ENCODE data around the gene IFNA2. TPM values are rescaled to one million over a fixed set of nuclear protein-coding genes. Genes with fewer than 3 reads are reported as not detected.
A peak's percentile ranks its signal among the peaks of the same experiment; 100 is the strongest.

Gene IFNA2
- total RNA-seq, 1 donor from 2014 or later, result not detected

DNA sequence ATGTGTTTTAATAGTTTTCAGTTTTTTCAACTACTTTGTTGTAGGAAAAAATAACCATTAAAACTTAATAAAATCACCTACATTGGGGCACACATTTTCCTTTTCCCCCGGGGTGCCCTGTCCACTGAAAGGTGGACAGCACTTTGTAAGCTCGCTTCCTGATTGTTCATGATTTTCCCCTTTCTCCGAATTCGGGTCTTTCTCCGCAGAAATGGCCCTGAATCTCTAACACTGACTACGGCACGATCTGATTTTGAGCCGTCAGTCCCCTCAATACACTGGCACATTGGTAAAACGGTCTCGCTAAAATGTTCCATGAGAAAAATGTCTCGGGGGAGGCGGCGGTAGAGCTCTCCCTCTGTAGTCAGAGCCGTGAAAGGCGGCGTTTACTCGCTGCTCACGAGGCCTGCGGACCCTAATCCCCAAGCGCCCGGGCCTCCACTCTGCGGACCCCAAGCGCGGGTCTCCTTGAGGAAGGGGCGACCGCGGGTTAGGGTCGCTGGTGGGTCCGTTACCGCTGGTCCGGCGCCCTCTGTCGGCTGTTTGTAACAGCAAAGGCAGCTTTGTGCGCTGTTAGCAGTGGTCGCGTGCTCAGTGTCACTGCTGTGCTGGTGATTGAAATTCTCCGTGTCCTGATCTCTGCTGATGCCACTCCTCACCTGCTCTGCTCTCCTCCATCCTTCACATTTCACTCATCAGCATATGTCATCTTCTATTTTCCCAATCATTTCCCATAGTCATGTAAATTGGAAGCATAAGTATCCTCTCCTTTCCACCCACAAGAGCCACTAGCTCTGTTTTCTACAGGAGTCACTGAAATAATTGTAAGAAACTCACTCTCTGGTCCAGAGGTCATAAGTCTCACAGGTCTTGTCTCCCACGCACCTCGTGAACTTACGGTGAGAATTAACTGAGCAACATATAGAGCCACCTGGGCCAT lies 10.8 kb upstream of the IFNA2 start:
- TF ChIP-seq CTCF (IDR thresholded peaks at IDR 0.05; ENCODE audit: insufficient read depth, low read depth, low read length) (peak; percentile 64), EZH2 (IDR thresholded peaks at IDR 0.05; ENCODE audit: insufficient read depth, low read length) (no peak)
- Histone ChIP-seq H3K9me3 (ENCODE audit: insufficient read depth, low read depth, low read length) (no peaks in the 10 kb centered on the region), H3K36me3 (ENCODE audit: insufficient read depth, low read length) (no peaks in the 10 kb centered on the region), H3K4me1 (ENCODE audit: insufficient read depth, low read length) (peaks cover 7% of the 10 kb centered on the region), H4K20me1 (ENCODE audit: insufficient read depth, low read length) (no peaks in the 10 kb centered on the region), H3K27me3 (ENCODE audit: insufficient read depth, low read length) (peaks cover 14% of the 10 kb centered on the region), H3K79me2 (ENCODE audit: insufficient read depth, low read length) (no peaks in the 10 kb centered on the region), H3K27ac (ENCODE audit: low read depth, low read length) (no peak overlapping the region), H3K4me3 (ENCODE audit: insufficient read depth, low read depth, low read length) (peak overlapping the region; percentile 62), H3K4me2 (ENCODE audit: low read length) (peak overlapping the region; percentile 90), H3K9ac (ENCODE audit: low read length) (peak overlapping the region; percentile 55), H2AFZ (ENCODE audit: low read depth, low read length) (peak overlapping the region; percentile 81)
- Mint-ChIP-seq H3K4me1 (ENCODE audit: low read depth, unreplicated experiment) (no peaks in the 10 kb centered on the region), H3K27ac (ENCODE audit: unreplicated experiment) (no peak overlapping the region), H3K36me3 (ENCODE audit: low read depth, unreplicated experiment) (no peaks in the 10 kb centered on the region), H3K9me3 (ENCODE audit: unreplicated experiment) (no peaks in the 10 kb centered on the region), H3K4me3 (ENCODE audit: unreplicated experiment) (peak overlapping the region; percentile 75), H3K27me3 (ENCODE audit: low read depth, unreplicated experiment) (peaks cover 13% of the 10 kb centered on the region)
- DNase-seq (ENCODE audit: low read depth) (no peak), FAIRE-seq (no peak)

DNA sequence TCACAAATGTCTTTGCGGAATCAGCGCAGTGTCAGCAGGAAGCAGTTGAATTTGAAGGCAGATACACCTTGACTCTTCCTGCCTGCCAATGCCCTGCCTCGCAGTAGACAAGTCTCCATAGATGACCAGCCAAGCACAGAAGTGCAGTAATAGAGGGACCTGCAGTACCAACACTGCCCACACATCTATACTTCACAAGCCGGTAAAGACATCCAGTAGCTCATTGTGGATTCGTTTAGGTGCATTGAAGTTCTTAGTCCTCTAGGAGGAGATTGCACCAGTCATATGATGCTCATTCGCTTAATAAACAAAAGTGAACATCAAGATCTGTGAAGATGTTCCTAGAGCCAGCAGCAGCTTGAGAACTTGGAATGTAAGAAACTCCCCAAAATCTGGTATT lies 7.1 kb upstream of the IFNA2 start:
- Mint-ChIP-seq H3K36me3 (ENCODE audit: low read depth, unreplicated experiment) (no peaks in the 10 kb centered on the region), H3K27me3 (ENCODE audit: low read depth, unreplicated experiment) (peaks cover 9% of the 10 kb centered on the region), H3K4me3 (ENCODE audit: unreplicated experiment) (no peak overlapping the region), H3K4me1 (ENCODE audit: low read depth, unreplicated experiment) (no peaks in the 10 kb centered on the region), H3K9me3 (ENCODE audit: unreplicated experiment) (no peaks in the 10 kb centered on the region), H3K27ac (ENCODE audit: unreplicated experiment) (no peak overlapping the region)
- TF ChIP-seq EZH2 (IDR thresholded peaks at IDR 0.05; ENCODE audit: insufficient read depth, low read length) (no peak), CTCF (IDR thresholded peaks at IDR 0.05; ENCODE audit: insufficient read depth, low read depth, low read length) (peak; percentile 41)
- Histone ChIP-seq H3K27me3 (ENCODE audit: insufficient read depth, low read length) (peaks cover 12% of the 10 kb centered on the region), H3K27ac (ENCODE audit: low read depth, low read length) (no peak overlapping the region), H3K36me3 (ENCODE audit: insufficient read depth, low read length) (no peaks in the 10 kb centered on the region), H4K20me1 (ENCODE audit: insufficient read depth, low read length) (no peaks in the 10 kb centered on the region), H3K79me2 (ENCODE audit: insufficient read depth, low read length) (no peaks in the 10 kb centered on the region), H3K9me3 (ENCODE audit: insufficient read depth, low read depth, low read length) (no peaks in the 10 kb centered on the region), H3K4me2 (ENCODE audit: low read length) (no peak overlapping the region), H3K4me1 (ENCODE audit: insufficient read depth, low read length) (peaks cover 7% of the 10 kb centered on the region), H3K9ac (ENCODE audit: low read length) (no peak overlapping the region), H2AFZ (ENCODE audit: low read depth, low read length) (no peak overlapping the region), H3K4me3 (ENCODE audit: insufficient read depth, low read depth, low read length) (no peak overlapping the region)
- no peak for DNase-seq (ENCODE audit: low read depth)
- no peak for FAIRE-seq

GRCh38 chr9:21383627-21384026 lies 1.6 kb downstream of the IFNA2 start:
- no peaks in the 10 kb centered on the region for H3K36me3 ChIP-seq (ENCODE audit: insufficient read depth, low read length)
- no peak overlapping the region for H3K27ac Mint-ChIP-seq (ENCODE audit: unreplicated experiment)
- no peak overlapping the region for H3K9ac ChIP-seq (ENCODE audit: low read length)
- no peaks in the 10 kb centered on the region for H3K4me1 ChIP-seq (ENCODE audit: insufficient read depth, low read length)
- H3K9me3 ChIP-seq (ENCODE audit: insufficient read depth, low read depth, low read length), result no peaks in the 10 kb centered on the region
- H3K4me2 ChIP-seq (ENCODE audit: low read length), result no peak overlapping the region
- no peak for TF ChIP-seq EZH2 (IDR thresholded peaks at IDR 0.05; ENCODE audit: insufficient read depth, low read length)
- TF ChIP-seq CTCF (IDR thresholded peaks at IDR 0.05; ENCODE audit: insufficient read depth, low read depth, low read length), result no peak
- no peaks in the 10 kb centered on the region for H3K79me2 ChIP-seq (ENCODE audit: insufficient read depth, low read length)
- no peaks in the 10 kb centered on the region for H3K36me3 Mint-ChIP-seq (ENCODE audit: low read depth, unreplicated experiment)
- H3K27ac ChIP-seq (ENCODE audit: low read depth, low read length), result no peak overlapping the region
- H3K27me3 Mint-ChIP-seq (ENCODE audit: low read depth, unreplicated experiment), result peaks cover 7% of the 10 kb centered on the region
- no peak overlapping the region for H3K4me3 ChIP-seq (ENCODE audit: insufficient read depth, low read depth, low read length)
- no peaks in the 10 kb centered on the region for H4K20me1 ChIP-seq (ENCODE audit: insufficient read depth, low read length)
- peaks cover 12% of the 10 kb centered on the region for H3K27me3 ChIP-seq (ENCODE audit: insufficient read depth, low read length)
- H2AFZ ChIP-seq (ENCODE audit: low read depth, low read length), result no peak overlapping the region
- no peaks in the 10 kb centered on the region for H3K9me3 Mint-ChIP-seq (ENCODE audit: unreplicated experiment)
- H3K4me1 Mint-ChIP-seq (ENCODE audit: low read depth, unreplicated experiment), result no peaks in the 10 kb centered on the region
- no peak overlapping the region for H3K4me3 Mint-ChIP-seq (ENCODE audit: unreplicated experiment)
- FAIRE-seq, result no peak
- no peak for DNase-seq (ENCODE audit: low read depth)
